Neural cell (in vitro differentiated cells): ENCODE data around the gene DPYD.

ENCODE experiments used
- CTCF ChIP-seq: fragments of 450-650 bp; IDR thresholded peaks from 2 replicates; pipeline ENCODE4 v1.5.1; 2014; ENCODE audit warnings: antibody characterized with exemption, mild to moderate bottlenecking, moderate library complexity; ENCODE audit not compliant: poor library complexity, severe bottlenecking
- POLR2AphosphoS5 ChIP-seq: IDR thresholded peaks from 2 replicates; pipeline ENCODE4 v1.6.1; 2012

GRCh38 chr1:97210307-97210706 is 710.5 kb downstream of the DPYD start:
- TF ChIP-seq POLR2AphosphoS5 = no peak
- no peak for TF ChIP-seq CTCF
